SIG-M5 treated with dmso at 0.1 percent for 504 hours (cell line): Measurements from ENCODE around the gene FAM120B.

ENCODE experiments used
- DNase-seq: peaks from one replicate; lab custom pipeline; 2025; ENCODE audit not compliant: unreplicated experiment; lab: John Stamatoyannopoulos, UW

FAM120B gene

DNA sequence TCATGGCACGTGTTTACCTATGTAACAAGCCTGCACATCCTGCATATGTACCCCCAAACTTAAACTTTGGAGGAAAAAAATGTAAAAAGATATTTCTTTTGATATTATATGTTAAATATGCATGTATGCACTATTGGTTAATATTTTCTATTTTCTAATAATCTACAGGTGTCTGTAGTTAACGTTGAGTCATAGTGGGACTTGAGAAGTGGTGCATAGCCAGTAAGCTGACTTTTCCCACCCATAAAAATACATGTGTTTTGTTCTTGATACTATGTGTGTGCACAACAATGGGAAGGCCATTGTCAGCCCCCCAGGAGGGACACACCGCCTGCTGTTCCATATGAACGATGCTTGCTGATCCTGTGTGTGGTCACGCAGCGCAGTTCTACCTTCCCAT, 49.1 kb downstream of the FAM120B start:
- no peak for DNase-seq

DNA sequence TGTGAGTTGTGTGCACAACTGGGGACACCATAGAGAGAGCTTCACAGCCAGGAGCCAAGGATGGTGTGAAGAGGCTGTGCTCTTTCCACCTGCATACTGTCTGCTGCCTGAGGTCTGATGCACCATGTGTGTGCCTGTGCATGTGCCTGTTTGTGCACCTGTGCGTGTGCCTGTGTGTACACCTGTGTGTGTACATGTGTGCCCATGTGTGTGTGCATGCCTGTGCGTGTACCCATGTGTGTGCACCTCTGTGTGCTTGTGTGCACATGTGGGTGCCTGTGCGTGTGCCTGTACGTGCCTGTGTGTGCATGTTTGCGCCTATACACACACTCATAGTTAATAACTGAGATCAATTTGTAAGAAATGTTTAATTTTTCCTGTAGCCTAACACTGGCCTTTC, 51.3 kb downstream of the FAM120B start:
- DNase-seq, result no peak

DNA sequence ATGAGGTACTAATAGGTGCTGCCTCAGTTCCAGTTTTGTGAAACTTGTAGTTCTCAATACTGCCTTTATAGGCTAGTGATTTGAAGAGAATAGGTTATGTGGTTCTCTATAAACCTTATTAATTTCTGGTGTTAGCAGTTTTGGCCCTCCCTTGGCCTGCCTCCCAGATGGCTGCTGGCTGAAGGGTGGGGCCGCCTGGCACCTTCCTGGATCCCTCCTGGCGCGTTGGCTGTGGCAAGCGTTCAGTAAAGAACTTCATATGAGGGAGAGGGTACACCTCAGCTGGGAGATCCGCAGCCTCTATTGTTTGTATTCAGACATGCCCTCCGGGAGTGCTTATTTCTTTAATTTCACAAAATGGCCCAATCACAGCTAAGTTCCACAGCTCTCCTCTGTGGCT, 51.9 kb downstream of the FAM120B start:
- no peak for DNase-seq

DNA sequence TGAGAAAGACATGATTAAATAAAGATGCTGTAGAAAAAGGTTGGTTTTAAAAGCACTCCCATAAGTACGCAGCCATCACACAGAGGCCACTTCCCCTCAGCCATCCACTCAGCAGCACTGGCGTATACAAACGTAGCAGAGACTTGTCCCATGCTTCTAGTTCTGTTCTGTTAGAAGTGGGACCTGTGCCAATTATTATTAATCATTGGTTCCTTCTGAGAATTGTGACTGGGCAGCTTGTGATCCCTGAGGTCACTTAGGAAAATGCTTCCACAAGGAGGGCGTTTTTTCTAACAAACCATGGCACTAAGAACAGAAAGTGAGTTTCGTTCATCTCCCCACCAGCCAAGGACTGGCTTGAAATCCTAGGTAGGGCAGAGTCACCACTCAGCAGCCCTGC, 53.9 kb downstream of the FAM120B start:
- DNase-seq, result no peak

DNA sequence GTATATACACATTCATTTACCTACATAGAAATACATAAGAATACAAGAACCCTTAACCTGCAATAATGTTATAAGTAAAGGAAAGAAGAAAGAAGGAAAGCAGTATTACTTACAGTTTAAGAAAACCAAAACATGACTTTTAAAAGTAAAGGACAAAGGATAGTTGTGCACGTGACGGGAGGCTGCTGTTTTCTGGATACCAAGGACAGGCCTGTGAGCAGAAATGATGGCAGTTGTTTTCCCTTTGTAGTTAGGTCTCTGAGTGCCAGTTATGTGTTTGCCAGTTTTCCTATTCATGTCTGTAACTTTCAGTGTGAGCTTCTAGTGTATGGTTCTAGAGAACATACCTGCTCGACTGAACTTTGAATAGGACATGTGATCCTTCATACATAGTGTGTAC, 54.8 kb downstream of the FAM120B start:
- DNase-seq, result no peak

DNA sequence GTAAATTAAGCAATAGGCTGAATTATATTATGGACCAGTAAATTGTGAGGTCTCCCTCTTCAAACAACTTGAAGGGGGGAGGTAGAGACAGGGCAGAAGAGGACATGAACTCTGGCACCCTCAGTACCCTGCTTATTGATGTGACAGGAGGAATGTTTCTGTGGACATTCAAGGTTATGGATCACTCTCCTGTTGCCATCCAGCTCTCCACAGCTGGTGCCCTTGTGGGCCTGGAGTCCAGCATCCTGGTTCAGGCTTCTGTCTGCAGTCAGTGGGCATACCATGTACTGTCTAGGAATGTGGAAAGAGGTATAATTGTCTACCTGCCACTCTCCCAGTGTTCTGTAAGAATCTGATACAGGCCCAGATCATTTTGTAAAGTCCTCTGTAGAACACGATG, 55.6 kb downstream of the FAM120B start:
- DNase-seq, result no peak

DNA sequence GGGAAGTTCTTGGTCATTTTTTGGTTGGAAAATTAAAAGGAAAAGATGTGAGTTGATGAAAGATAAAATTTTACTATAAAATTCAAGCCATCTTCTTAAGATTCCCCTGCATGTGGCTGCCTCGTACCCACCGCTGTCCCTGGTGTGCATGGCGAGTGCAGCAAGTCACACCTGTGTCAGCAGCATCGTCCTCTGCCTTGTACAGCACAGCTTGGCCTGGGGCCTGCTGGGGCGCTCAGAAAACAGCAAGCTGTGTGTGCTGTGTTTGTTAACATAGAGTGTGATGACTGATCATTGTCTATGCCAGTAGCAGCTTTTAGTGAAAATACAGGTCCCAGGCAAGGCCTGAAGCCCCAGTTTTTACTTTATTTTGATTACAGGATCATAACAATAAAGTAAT, 56.7 kb downstream of the FAM120B start:
- no peak for DNase-seq

DNA sequence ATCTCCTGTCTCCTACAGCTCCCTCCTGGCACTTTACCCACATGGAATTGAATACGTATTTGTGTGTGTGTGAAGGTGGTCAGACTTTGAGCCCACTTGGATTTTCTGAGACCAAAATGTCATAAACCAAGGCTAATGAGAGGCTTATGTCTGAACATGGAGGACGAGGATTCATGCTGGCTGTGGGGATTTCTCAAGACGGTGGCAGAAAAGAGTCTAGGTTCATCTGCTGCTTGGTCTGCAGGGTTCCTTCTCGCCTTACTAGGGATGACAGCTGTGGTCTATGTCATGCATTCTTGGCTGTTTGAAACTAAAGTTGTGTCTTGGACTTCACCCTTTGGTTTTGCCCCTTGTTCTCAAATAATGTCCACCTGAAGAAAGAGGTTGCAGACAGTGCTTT, 58.6 kb downstream of the FAM120B start:
- DNase-seq, result no peak

DNA sequence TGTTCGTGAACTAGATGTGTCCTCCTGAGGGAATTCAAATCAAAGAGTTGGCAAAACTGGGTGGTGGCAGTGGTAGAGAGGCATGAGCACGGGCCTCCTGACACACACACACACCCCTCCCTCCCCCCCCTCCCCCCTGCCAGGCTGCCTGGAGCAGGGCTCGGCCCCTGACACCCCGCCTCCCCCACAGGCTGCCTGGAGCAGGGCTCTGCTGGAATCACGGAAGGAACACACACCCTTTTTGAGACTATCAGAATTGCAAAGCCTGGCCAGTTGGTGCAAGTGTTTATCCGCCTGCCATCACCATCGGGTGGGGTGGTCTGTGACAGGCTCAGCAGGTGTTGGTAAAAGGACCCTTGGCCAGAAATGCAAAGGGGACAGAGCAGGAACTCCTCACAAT, 59.0 kb downstream of the FAM120B start:
- no peak for DNase-seq

DNA sequence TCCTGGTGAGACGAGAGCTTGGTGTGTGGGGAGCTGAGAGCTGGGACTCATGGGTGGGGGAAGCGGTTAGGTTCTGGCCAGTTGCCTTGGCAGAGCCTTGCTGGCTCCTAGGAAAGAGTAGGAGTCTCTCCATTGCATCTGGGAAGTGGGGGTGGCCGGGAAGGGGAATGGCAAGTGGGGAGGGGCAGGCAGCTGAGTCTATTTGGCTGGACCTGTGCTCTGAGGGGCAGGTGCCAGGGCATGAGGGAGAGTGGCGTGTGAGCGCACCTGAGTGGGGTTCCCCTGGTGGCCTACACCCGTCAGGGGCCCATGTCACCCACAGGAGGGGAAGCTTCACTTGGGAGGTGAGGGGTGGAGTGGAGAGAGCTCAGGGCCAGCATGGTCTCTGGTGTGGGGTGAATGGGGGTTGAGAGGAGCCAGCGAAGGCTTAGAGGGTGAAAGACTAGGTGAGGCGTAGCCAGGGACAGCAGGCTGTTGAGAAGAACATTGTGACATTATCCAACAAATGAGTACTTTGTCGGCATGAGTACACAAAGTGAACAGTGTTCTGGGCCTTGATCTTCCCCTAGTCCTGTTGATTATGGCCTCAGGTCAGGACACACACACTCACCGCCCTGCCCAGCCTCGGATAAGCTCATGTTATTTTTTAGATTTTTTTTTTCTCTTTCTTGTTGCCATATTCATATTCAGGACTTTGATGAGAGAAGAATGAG, 59.8 kb downstream of the FAM120B start:
- DNase-seq, result no peak

DNA sequence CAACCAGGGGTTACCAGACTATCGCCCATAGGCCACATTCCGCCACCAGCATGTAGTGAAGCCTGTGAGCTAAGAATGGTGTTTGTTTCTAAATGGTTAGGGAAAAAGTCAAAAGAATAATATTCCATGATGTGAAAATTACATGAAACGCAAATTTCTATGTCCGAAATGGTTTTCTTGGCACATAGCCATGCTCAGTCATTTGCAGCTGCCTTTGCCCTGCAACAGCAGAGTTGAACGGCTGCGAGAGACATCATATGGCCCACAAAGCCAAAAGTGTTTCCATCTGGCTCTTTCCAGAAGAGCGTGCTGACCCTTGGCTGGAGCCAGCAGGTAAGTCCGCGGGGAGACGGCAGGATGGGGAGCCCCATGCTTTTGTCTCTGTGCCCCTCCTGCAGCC, 60.7 kb downstream of the FAM120B start:
- no peak for DNase-seq

DNA sequence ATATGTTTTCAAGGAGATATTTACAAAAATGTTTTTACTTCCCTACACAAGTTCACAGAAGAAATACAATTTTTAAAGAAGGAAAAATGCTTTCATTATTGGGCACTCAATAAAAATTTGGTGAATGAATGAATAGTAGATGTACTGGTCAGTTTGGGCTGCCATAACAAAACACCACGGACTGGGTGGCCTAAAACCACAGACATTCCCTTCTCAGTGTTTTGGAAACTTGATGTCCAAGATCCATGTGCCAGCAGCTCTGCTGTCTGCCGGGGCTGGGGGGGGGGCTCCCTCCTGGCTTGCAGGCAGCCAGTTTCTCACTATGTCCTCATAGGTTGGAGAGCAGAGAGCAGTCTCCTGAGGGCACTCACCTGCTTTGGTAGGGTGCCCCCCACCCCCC, 62.0 kb downstream of the FAM120B start:
- DNase-seq, result no peak

DNA sequence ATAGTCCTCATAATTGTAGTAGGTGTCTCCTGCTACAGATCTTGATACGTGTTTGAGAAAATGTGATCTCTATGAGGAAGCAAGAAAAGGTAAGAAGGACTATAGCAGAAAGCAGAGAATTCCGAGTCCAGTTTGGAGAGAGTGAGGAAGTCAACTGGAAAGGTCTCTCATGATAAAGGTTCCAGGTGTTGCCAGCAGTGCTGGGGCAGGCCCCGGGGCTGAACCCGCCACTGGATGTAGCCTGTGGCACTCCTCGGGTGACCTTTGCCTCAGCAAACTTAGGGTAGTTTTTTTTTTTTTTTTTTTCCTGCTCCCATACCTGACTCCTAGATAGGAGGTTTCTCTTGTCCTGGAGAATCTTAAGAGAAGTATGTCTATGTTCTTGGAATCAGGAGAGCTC, 62.8 kb downstream of the FAM120B start:
- DNase-seq, result no peak

DNA sequence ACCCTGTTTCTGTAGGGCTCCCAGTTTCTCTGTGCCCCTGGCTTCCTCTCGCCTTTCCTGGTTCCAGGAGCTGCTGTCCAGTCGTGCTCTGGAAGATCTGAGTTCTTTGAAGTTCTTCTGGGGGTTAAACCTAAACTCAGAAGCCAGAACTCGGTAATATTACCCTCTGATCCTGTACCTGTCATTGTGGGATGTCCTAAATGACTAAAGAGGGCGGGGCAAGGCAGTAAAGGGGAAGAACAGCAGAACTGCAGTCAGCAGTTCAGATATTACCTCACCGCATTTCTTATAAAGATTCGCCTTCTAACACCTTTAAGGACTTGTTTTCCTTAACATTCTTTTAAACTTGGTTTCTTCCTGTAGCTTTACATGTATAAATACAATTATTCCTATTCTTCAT, 63.9 kb downstream of the FAM120B start:
- DNase-seq, result no peak

DNA sequence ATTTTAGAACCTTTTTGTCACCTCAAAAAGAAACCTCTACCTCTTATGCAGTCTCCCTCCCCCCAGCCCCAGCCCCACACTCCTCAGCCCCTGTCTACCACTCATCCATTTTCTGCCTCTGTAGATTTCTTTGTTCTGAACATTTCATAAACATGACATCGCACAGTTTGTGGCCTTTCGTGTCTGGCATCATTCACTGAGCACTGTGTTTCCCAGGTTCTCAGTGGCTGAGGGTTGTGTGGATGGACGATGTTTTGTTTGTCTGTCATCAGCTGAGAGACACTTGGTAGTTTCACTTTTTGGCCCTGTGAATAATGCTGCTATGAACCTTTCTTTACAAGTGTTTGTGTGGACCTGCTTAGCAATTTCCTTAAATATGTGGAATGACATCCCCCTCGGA, 64.5 kb downstream of the FAM120B start:
- no peak for DNase-seq

DNA sequence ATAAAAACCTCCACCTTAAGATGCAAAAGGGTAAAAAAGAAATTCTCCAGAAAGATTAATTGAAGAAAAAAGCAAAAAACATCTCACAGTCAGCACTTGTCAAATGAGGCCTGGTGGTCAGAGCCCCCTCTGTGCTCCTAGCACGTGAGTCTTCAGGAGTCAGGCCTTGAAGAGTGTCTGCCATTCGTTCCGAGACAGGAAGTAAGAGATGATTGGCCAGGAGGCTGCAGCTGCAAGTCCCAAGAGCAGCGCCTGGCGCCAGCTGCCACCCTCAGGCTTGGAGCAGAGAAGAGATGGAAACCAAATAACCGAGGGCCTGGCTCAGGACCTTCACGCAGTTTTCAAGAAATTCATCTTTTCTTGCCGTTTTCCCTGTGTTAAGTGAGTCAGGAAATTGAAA, 65.0 kb downstream of the FAM120B start:
- DNase-seq, result no peak

DNA sequence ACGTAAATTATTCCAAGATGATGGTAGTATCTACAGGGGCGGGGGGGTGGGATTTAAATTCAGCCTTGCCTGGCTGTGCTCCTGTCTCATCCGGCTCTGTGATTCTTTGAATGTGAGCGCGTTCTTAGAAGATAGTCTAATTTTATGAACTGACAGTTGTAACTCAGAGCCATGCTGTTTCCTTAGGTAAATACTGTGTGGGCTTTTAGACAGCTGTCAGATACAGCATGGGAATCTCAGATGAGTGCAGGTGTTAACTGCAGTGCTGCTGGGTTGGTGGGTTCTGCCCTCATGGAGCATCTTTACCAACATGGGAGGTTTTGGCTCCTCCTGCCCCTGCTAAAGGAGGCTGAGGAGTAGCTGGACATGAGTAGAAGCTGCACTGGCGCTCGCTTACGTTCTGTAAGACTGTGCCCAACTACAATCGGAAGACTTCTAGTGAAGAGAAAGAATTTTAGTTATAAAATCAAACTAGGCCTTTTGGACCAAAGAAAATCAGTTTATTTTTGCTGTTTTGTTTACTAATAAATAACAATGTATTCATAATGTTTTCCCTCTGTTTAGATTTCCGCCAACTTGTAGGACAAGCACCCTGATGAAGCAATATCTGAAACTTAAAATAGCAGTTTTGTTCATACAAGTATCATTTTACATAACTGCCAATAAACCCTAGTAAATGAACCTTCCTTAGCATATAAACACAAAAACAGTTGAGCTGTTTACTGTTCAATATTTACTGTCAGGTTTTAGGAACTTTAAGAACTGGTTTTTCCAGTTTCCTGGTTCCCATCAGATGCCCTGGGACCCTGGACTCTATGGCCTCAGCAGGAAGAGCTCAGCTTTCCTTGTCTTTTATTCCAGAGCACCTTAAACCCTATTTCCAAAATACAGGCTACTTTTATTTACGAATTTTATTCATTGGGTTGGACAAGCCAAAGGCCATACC, 66.1 kb downstream of the FAM120B start:
- no peak for DNase-seq

DNA sequence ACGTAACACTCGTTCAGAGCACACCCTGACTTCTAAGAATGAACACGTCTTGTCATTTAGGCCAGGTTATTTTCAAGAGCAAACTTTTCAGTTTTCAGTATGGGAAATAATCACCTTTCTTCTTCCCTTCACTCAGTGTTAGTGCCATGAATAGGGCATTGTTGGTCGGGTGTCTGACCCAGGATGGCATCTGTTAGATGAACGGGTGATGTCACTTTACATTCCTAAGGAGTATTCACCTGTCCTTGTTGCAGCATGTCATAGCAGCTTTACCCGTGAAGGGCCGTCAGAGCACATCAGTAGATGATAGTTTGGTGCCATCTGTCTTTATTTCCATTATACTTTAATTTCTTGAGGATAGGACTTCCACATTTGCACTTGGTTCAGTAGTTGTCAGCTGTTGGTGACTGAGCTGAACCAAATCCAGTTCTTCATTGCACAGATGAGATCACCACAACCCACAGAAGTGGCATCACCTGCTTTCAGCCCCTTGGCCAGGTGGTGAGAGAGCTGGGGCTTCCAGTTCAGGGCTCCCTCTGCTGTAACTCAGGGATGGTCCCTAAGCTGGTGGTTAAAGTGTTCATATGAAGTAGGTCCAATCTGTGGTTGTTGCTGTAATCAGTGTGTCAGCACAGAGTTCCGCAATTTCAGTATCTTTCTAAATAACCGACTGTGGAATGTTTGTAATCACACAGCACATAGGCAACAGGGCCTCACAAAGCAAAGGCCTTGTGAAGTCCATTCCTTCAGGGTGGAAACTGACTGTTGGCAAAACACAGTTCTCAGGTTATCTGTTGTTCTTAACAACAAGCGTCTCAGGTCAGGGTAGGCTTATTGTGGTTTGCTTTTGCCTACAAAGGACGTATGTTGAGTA, 68.2 kb downstream of the FAM120B start:
- DNase-seq, result peak; percentile 45

DNA sequence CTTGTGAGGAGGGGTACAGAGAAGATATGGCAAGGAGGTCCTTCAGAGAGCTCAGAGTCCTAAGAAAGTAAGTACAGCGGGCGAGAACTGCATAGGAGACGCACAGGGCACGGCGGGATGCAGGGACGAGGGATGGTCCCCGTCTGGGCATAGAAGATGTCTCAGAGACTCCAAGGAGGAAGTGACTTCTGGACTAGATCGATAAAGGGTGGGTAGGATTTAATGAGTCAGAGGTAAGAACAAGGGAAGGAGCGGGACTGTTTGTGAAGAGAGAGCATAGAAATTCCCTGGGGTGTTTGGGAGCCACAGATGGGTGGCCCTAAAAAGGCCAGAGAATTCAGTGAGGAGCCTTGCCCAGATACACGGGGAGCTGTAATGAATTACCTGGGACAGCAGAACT, 69.1 kb downstream of the FAM120B start:
- DNase-seq, result no peak

DNA sequence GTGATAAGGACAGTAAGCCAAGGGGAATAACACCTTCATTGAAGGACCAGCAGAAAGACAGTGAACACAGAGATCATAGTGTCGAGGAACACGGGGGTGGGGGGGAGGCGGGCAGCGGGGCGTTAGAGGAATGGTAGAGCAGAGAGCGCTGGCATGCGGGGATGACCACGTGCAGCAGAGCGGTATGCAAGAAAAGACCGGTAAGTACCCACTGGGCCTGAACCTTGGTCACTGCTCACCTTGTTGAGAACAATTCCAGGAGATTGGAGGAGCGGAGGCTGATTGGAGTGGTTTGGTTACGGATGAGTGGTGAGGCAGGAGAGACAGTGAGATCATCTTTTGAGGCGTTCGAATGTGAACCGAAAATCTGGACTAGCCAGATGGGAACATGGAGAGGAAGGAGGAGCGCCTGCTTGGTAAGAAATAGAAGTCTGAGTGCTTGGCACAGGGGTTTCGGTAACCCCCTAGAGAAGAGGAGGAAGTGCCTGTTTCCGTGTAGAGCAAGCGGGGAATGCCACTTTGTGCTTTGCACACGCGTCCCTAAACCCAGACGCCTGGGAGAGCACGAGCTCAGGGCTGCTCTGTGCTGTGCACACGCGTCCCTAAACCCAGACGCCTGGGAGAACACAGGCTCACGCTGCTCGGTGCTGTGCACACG, 70.0 kb downstream of the FAM120B start:
- no peak for DNase-seq

DNA sequence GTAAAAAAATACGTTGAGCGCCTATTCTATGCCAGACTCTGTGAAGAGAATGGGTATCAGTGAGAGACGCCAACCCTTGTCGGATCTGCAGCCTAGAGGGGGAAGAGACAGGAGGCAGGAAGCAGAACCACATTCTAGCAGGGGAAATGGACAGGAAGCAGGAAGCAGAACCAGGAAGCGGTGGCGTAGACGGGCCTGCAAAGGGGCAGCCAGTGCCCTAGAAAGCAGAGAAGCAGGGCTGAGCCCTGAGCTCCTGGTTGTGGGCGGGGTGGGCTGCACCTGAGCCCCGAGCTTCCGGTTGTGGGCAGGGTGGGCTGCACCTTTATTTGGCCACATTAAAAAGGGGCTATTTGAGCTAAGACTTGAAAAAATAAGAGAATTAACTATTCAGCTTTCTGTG, 71.9 kb downstream of the FAM120B start:
- no peak for DNase-seq
